GM19452 (cell line): ENCODE data around the gene RPL34.

ENCODE experiments used
- ATAC-seq: cut with Tn5 transposase; IDR thresholded peaks from one replicate; pipeline ENCODE4 v1.9.1; 2021; ENCODE audit not compliant: unreplicated experiment

Gene RPL34

GRCh38 chr4:108622828-108623227, 2.5 kb downstream of the RPL34 start:
- no peak for ATAC-seq

DNA sequence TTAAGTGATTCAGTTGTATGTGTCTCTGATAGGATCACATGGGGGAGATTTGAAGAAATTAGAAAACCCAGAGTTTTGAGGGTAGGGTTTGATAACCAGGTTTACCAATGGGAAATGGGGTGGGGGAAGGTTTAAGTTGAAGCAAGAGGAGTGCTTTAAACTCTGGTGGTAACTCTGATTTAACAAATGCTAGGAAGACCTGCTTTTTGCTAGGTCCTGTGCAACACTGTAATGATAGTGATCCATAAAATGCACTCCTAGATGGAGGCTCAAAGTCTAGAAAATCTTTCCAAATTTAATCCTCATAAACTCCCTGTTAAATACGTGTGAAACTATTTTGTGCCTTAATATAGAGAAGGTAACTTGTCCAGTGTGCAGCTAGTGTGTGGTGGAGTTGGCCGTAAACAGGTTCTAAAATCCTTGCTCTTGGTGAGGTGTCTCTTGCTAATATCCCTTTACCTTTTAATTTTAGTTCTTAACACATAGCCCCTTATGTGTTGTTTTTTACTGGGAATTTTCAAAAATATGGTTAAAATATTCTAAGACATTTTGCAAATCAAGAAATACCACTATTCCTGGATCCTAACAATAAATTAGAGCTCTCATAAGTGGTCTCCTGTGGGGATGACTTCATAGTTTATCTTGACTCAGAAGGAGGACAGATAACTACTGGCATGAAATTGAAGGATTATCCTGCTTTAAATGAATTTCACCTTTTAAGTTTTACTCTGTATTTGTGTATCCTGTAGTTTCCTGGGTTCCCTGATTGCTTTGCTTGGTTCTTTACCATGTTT, 4.1 kb downstream of the RPL34 start:
- ATAC-seq = no peak

DNA sequence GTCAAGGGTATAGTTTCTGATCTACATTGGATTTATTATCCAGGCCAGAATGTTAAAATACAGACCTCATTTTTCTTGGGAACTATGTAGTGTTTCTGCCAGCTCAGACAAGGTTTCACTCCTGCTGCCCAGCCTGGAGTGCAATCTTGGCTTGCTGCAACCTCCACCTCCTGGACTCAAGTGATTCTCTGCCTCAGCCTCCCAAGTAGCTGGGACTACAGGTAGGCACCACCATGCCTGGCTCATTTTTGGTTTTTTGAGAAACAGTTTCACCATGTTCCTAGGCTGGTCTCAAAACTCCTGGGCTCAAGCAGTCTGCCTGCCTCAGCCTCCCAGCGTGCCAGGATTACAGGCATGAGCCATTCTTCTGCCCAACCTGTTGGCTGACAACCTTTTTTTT, 5.7 kb downstream of the RPL34 start:
- no peak for ATAC-seq

GRCh38 chr4:108628411-108628810, 8.0 kb downstream of the RPL34 start:
- no peak for ATAC-seq

DNA sequence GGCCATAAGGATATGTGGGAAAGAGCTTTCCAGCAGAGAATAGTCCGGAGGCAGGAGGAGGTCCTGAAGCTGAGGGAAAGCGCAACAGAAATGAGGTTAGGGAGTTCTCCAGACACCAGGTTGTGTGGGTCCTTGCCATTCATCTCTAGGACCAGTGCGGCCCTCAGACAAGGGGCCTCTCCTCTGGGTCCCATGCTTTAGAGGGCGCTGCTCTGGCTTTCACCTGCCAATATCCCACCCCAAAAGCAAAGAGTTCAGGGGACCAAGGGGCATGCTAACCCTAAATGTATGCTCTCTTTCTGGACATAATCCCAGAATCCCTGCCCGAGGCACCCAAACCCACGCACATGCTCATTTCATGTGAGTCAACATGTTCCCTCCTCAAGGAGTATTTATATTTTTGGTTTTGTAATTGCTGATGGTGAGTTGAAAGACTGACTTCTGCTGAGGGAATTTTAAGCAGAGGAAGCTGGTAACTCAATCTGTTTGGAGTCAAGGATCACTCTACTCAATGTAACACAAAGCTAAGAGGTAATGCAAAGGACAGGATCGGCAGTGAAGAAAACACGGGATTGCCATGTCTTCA, 14.8 kb downstream of the RPL34 start:
- ATAC-seq = no peak

- ATAC-seq = no peak
Observed at GRCh38 chr4:108636246-108636645, 15.9 kb downstream of the RPL34 start.

- no peak for ATAC-seq
Observed at GRCh38 chr4:108637856-108638255, 17.5 kb downstream of the RPL34 start.

GRCh38 chr4:108644237-108644636, 23.9 kb downstream of the RPL34 start:
- no peak for ATAC-seq

GRCh38 chr4:108646706-108647105, 26.3 kb downstream of the RPL34 start:
- ATAC-seq = no peak

GRCh38 chr4:108649863-108650211, 29.5 kb downstream of the RPL34 start:
- peak; percentile 24 for ATAC-seq

DNA sequence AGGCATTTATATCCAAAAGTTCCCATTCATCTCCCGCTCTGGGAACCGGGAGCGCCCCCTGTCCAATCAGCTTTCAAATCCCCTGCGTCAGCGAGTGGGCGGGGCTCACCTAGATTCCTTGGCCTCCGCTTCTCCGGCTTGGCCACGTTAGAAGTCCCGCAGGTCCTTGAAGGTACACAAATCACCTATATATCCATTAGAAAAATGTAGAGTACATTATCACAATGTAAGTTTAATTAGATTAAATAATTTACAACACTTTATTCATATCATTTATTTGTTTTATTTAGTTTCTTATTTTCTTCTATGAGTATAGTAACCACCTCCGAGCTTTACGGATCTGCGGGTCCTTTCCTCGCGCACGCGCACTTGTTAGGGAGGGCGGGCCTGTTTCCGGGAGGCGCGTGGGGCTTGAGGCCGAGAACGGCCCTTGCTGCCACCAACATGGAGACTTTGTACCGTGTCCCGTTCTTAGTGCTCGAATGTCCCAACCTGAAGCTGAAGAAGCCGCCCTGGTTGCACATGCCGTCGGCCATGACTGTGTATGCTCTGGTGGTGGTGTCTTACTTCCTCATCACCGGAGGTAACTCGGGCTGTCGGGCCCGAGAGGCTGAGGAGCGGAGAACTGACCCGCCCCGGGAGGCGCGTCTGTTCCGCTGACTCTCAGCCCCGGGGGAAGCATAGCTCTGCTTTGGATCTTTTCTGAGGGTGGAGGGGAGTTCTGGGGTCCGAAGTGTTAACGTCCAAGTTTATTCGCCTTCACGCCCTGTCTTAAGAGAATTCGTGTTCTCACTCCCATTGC, 30.0 kb downstream of the RPL34 start, which contains the start of gene OSTC:
TSS of gene OSTC (plus strand) at position 388 of the 802 bp plus-strand sequence. CDS start at position 445, 57 bp downstream.
- peak; percentile 93 for ATAC-seq

- no peak for ATAC-seq
Observed at GRCh38 chr4:108651014-108651791, 30.8 kb downstream of the RPL34 start.

DNA sequence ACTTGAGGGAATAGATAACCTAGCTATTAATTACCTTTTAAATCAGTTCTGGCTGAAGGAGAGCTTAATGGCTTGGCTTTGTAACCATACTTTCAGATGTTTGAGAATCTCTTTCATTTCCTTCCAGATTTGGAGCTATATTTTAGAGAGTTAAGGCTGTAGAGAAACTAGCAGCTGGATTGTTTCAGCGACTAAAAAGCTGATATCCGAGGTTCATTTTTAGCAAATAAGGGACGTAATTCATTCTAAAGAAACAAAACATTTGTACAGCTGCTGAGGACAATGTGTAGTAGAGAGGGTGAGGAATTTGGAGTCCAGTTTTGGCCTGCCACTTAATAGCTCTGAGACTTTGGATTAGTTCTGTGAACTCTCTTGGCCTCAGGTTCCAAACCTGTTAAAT, 42.3 kb downstream of the RPL34 start:
- no peak for ATAC-seq

GRCh38 chr4:108674356-108674977, 54.1 kb downstream of the RPL34 start:
- ATAC-seq = no peak
